GM12878 (cell line): ENCODE results near the gene SP8. TPM values are rescaled to one million over a fixed set of nuclear protein-coding genes. Genes with fewer than 3 reads are reported as not detected.

Experiments used
- ATAC-seq: fragments of 200-7000 bp; cut with Tn5 transposase; 3 replicates; pipeline ENCODE4 v1.9.1; 2020; ENCODE audit warnings: mild to moderate bottlenecking, moderate library complexity
- BruUV-seq: library from RNA; stranded (reverse); fragments of 400-500 nt; replicated peaks from 2 replicates; lab custom pipeline; 2021; lab: Mats Ljungman, UMichigan
- CTCF ChIA-PET: fragments of 300-600 bp; sonication (Branson Sonifier 250); formaldehyde crosslinking; extraction: SDS; loops from one replicate; lab custom pipeline; 2021; ENCODE audit warnings: inconsistent platforms; lab: Yijun Ruan, JAX
- POLR2A ChIA-PET: fragments of 350-600 bp; formaldehyde crosslinking; extraction: SDS; loops from one replicate; lab custom pipeline; 2021; ENCODE audit warnings: inconsistent platforms; lab: Charles Lee
- RAD21 ChIA-PET: fragments of 300-600 bp; sonication (Branson Sonifier 250); formaldehyde crosslinking; loops from one replicate; lab custom pipeline; 2023; ENCODE audit warnings: antibody characterized with exemption; ENCODE audit not compliant: unreplicated experiment; lab: Charles Lee
- SMC1A ChIA-PET: fragments of 300-600 bp; sonication (Branson Sonifier 250); formaldehyde crosslinking; loops from one replicate; lab custom pipeline; 2023; ENCODE audit not compliant: unreplicated experiment, uncharacterized antibody; lab: Charles Lee
- DNase-seq: peaks from one replicate; pipeline ENCODE4 v3.0.0-alpha.2; 2011; ENCODE audit warnings: low read depth, low spot score
- FAIRE-seq: peaks from 3 replicates; lab custom pipeline; 2011; peaks lifted over from hg19 to GRCh38; lab: Jason Lieb, UNC
- H2AFZ ChIP-seq: 2 replicates; pipeline ENCODE4 v1.6.0; 2011; ENCODE audit warnings: low read depth, low read length, control low read depth; ENCODE audit not compliant: control insufficient read depth
- H3K27ac ChIP-seq: 2 replicates; pipeline ENCODE4 v1.5.1; 2011; ENCODE audit warnings: control low read depth; ENCODE audit not compliant: control insufficient read depth, insufficient read depth
- H3K27me3 ChIP-seq, 2 experiments: replicated peaks in 1 of 2; 2 replicates each; pipeline versions ENCODE4 v1.6.0 to v1.6.1; 2011; ENCODE audit warnings: low read length in 1 of 2; ENCODE audit not compliant: control insufficient read depth in 2 of 2, insufficient read depth in 2 of 2
- H3K36me3 ChIP-seq, 2 experiments: 2 replicates each; pipeline ENCODE4 v1.5.1; 2011; ENCODE audit warnings: low read length in 1 of 2; ENCODE audit not compliant: control insufficient read depth in 2 of 2, insufficient read depth in 2 of 2
- H3K4me1 ChIP-seq: 2 replicates; pipeline ENCODE4 v1.6.1; 2011; ENCODE audit warnings: mild to moderate bottlenecking, low read length, moderate library complexity, mixed read lengths; ENCODE audit not compliant: control insufficient read depth, insufficient read depth
- H3K4me2 ChIP-seq: 2 replicates; pipeline ENCODE4 v1.6.0; 2011; ENCODE audit warnings: control low read depth; ENCODE audit not compliant: control insufficient read depth, insufficient read depth
- H3K4me3 ChIP-seq: fragments of 200-600 bp; sonication (generic); 2 replicates; pipeline ENCODE4 v1.5.1; 2016
- H3K79me2 ChIP-seq: 2 replicates; pipeline ENCODE4 v1.6.0; 2011; ENCODE audit warnings: low read length; ENCODE audit not compliant: control insufficient read depth, insufficient read depth
- H3K9ac ChIP-seq: 2 replicates; pipeline ENCODE4 v1.8.0; 2011; ENCODE audit warnings: low read length, control low read depth, mixed read lengths; ENCODE audit not compliant: control insufficient read depth, insufficient read depth
- H3K9me3 ChIP-seq: replicated peaks from 3 replicates; pipeline ENCODE4 v1.5.1; 2011; ENCODE audit warnings: mild to moderate bottlenecking, low read length; ENCODE audit not compliant: control insufficient read depth, insufficient read depth
- H4K20me1 ChIP-seq: 2 replicates; pipeline ENCODE4 v1.6.0; 2011; ENCODE audit not compliant: control insufficient read depth, insufficient read depth
- BRCA1 ChIP-seq: IDR thresholded peaks from 2 replicates; pipeline ENCODE4 v1.6.1; 2011; ENCODE audit warnings: low read depth, low read length, improper control_type of control experiment
- IRF4 ChIP-seq: IDR thresholded peaks from 2 replicates; pipeline ENCODE4 v1.6.1; 2011; ENCODE audit warnings: low read depth, low read length
- MAX ChIP-seq: IDR thresholded peaks from 2 replicates; pipeline ENCODE4 v1.6.1; 2012; ENCODE audit warnings: low read depth, low read length, improper control_type of control experiment
- NFYB ChIP-seq: IDR thresholded peaks from 2 replicates; pipeline ENCODE4 v1.6.1; 2011; ENCODE audit warnings: low read depth, mild to moderate bottlenecking, low read length, improper control_type of control experiment, moderate library complexity; ENCODE audit not compliant: insufficient read depth
- NR2C1 ChIP-seq: fragments of 450-650 bp; IDR thresholded peaks from 2 replicates; pipeline ENCODE4 v1.6.1; 2017; ENCODE audit warnings: antibody characterized with exemption, mild to moderate bottlenecking, moderate library complexity
- PAX8 ChIP-seq: fragments of 450-650 bp; IDR thresholded peaks from 2 replicates; pipeline ENCODE4 v1.6.1; 2017; ENCODE audit warnings: mild to moderate bottlenecking, moderate library complexity
- SUPT20H ChIP-seq: IDR thresholded peaks from 2 replicates; pipeline ENCODE4 v1.6.1; 2011; ENCODE audit warnings: low read depth, mild to moderate bottlenecking, low read length, moderate library complexity, borderline replicate concordance; ENCODE audit not compliant: control insufficient read depth
- ZNF217 ChIP-seq: fragments of 450-650 bp; IDR thresholded peaks from 2 replicates; pipeline ENCODE4 v1.6.1; 2017; ENCODE audit warnings: antibody characterized with exemption, mild to moderate bottlenecking
- ZNF274 ChIP-seq: IDR thresholded peaks from one replicate; pipeline ENCODE4 v1.8.0; 2011; ENCODE audit not compliant: insufficient read length, insufficient read depth
- ZNF384 ChIP-seq: IDR thresholded peaks from 2 replicates; pipeline ENCODE4 v1.6.1; 2012; ENCODE audit warnings: low read depth, mild to moderate bottlenecking, low read length, improper control_type of control experiment, borderline replicate concordance
- WGBS: methylation state at CpG from one replicate; pipeline ENCODE4 v1.1.6; 2016; ENCODE audit warnings: low lambda C conversion rate; ENCODE audit not compliant: insufficient replicate concordance, insufficient coverage; ENCODE audit errors: missing lambda C conversion rate; 5-methylcytosine and 5-hydroxymethylcytosine counted together
- in situ Hi-C: fragments of 300-500 bp; cut with MboI; formaldehyde crosslinking; loops from 9 replicates; pipeline ENCODE4 v1.14.3; 2018; ENCODE audit warnings: mixed read lengths
- intact Hi-C: fragments of 100-400 bp; cut with micrococcal nuclease; formaldehyde crosslinking; loops from one replicate; pipeline ENCODE4 v1.14.2; 2022; ENCODE audit not compliant: unreplicated experiment
- polyA plus RNA-seq, 11 experiments: library from polyadenylated mRNA; depleted of rRNA in 4 of 11; unstranded in 6 of 11; stranded (reverse) in 5 of 11; fragments of >200 nt; fragmentation: Nextera tagmentation in 4 of 11; fragmentation: Illumina TruSeq in 1 of 11; extraction: Ambion mirVana in 4 of 11; extraction: Trizol in 1 of 11; gene quantifications; 1 replicate in 1 of 11; 2 replicates in 10 of 11; pipeline versions ENCODE4 v1.2.1 to v1.2.3, GENCODE V29; 2011 to 2016; ENCODE audit warnings: inconsistent platforms in 2 of 11, missing spikeins in 2 of 11, low read depth in 1 of 11
- total RNA-seq, 4 experiments: library from RNA; depleted of rRNA in 3 of 4; stranded (reverse); fragments of >200 nt in 3 of 4; fragmentation: Illumina TruSeq in 1 of 4; extraction: Trizol in 1 of 4; gene quantifications; 2 replicates each; pipeline versions ENCODE4 v1.2.1 to v1.2.3, GENCODE V29; 2013 to 2021

The SP8 gene
- total and polyA plus RNA-seq, 10 of the 15 experiments (the other 5 are each of a cell fraction or from before 2014, with no cell fraction given), result not detected

- Histone ChIP-seq H3K9me3 (no peaks in the 10 kb centered on the region), H4K20me1 (no peaks in the 10 kb centered on the region), H3K27me3 (no peaks in the 10 kb centered on the region), H2AFZ (no peak overlapping the region), H3K9ac (no peak overlapping the region), H3K27ac (no peak overlapping the region), H3K4me3 (no peak overlapping the region), H3K79me2 (no peaks in the 10 kb centered on the region), H3K4me2 (no peak overlapping the region), H3K4me1 (no peaks in the 10 kb centered on the region), H3K36me3 (no peaks in the 10 kb centered on the region)
- TF ChIP-seq NR2C1, result no peak
- TF ChIP-seq NFYB, result no peak
- no peak for TF ChIP-seq PAX8
- TF ChIP-seq BRCA1, result no peak
- TF ChIP-seq MAX, result no peak
- TF ChIP-seq ZNF217, result no peak
- no peak for TF ChIP-seq ZNF274
- TF ChIP-seq IRF4, result no peak
- no peak for TF ChIP-seq SUPT20H
- TF ChIP-seq ZNF384, result no peak
- intact Hi-C loops (no loop called here), in situ Hi-C loops (no loop called here)
- WGBS, result 33% methylated on average over 4 of the region's 4 CpGs
- ChIA-PET SMC1A (no interaction called here), RAD21 (no interaction called here), CTCF (interaction anchor here (0.6 kb wide), 1 partner anchor 14 kb away, joined by 3 read pairs; no protein-coding TSS in a partner anchor), POLR2A (no interaction called here)
- BruUV-seq, result no TSS peak
- FAIRE-seq (no peak), DNase-seq (no peak), ATAC-seq (no peak)
Observed at GRCh38 chr7:20816372-20816959, 29.8 kb upstream of the SP8 start.
